ENCODE measurements around the gene TAF11L4. TPM values are rescaled to one million over a fixed set of nuclear protein-coding genes. Genes with fewer than 3 reads are reported as not detected.
"Not testable (repeated sequence)": the region's sequence is repeated elsewhere in the genome, so short reads cannot be mapped to it uniquely, and the experiment has no call there.

The TAF11L4 gene
- total and polyA plus RNA-seq, 5 donors, result not detected

DNA sequence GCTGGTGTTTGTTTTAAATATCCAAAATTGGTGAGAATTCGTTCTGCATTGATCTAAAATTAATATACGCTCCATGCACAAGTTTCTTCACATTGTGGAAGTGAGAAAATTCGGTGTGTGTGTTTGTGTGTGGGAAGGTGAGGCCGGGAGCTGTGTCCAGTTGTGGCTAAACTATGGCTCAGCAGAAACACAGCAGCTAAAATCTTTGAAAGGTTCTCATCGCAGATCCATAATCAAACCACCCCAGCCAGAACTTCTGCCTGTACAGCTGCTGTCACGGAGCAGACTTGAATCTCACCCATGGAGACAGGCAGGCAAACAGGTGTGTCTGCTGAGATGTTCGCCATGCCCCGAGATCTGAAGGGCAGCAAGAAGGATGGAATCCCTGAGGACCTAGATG is 23.7 kb upstream of the TAF11L4 start, which contains the start of gene TAF11L2:
TSS of gene TAF11L2 (plus strand) at position 301 of the 400 bp plus-strand sequence.
- H3K4me1 ChIP-seq (ENCODE audit: control insufficient read depth, insufficient read depth, low read length); H3K4me3 ChIP-seq (ENCODE audit: low read length); H3K27me3 ChIP-seq (ENCODE audit: control insufficient read depth, insufficient read depth); H3K9me3 ChIP-seq (ENCODE audit: control insufficient read depth, low read length); DNase-seq; ATAC-seq; H3K27ac ChIP-seq (ENCODE audit: low read length); intact Hi-C loops (cut with DNase I): not testable (repeated sequence)
- 82% methylated on average over 8 of the region's 8 CpGs for WGBS

DNA sequence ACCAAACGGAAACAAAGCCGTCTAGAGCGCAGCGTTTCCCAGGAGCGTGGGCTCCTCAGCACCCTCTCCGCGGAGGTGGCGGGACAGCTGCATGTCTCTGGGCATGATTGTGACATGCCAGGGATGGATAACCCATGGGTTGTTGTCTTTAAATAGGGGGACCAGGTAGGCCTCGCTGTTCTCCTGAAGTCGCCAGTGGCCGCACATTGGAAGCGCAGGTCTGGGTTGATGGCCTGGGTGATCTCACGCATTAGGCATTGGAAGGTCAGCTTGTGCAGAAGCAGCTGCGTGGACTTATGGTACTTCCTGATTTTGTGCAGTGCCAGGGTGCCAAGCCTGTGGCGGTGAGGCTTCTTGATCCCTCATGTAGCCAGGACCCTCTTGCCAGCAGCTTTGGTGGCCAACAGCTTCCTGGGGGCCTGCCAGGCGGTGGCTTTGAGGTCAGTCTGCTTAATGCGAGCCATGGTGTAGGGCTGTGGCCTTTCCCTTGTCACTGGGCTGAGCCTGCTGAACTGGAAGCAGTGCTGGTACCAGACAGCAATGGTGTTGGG is 9.8 kb upstream of the TAF11L4 start:
- DNase-seq, result no peak
- intact Hi-C loops (cut with DNase I), result no loop called here
- Histone ChIP-seq H3K4me1 (ENCODE audit: control insufficient read depth, insufficient read depth, low read length) (no peaks in the 10 kb centered on the region), H3K4me3 (ENCODE audit: low read length) (no peak overlapping the region), H3K9me3 (ENCODE audit: control insufficient read depth, low read length) (no peaks in the 10 kb centered on the region), H3K27ac (ENCODE audit: low read length) (no peak overlapping the region), H3K27me3 (ENCODE audit: control insufficient read depth, insufficient read depth) (no peaks in the 10 kb centered on the region)
- 93% methylated on average over 17 of the region's 17 CpGs for WGBS
- ATAC-seq, result no peak

DNA sequence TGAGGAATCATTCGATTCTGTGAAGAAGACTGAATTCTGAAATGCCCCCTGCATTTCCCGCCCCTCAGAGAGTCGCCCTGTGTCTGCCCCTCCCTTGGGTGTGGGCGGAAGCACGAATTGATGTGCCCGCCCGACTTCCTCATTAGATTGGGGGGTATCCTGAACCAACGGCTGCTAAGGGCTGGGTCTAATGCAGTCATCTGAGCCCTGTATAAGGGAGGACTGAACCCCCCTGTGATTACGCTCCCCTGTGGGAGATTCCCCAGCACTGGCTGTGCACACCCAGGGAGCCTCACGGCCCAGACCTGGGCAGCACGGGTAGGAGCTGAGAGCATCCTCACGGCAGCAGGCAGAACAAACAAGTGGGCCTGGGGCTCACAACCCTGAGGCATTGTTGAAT is 4.1 kb upstream of the TAF11L4 start:
- H3K27ac ChIP-seq (ENCODE audit: low read length); H3K4me1 ChIP-seq (ENCODE audit: control insufficient read depth, insufficient read depth, low read length); intact Hi-C loops (cut with DNase I); H3K9me3 ChIP-seq (ENCODE audit: control insufficient read depth, low read length); DNase-seq; ATAC-seq; H3K27me3 ChIP-seq (ENCODE audit: control insufficient read depth, insufficient read depth); H3K4me3 ChIP-seq (ENCODE audit: low read length): not testable (repeated sequence)
- 74% methylated on average over 8 of the region's 12 CpGs for WGBS

DNA sequence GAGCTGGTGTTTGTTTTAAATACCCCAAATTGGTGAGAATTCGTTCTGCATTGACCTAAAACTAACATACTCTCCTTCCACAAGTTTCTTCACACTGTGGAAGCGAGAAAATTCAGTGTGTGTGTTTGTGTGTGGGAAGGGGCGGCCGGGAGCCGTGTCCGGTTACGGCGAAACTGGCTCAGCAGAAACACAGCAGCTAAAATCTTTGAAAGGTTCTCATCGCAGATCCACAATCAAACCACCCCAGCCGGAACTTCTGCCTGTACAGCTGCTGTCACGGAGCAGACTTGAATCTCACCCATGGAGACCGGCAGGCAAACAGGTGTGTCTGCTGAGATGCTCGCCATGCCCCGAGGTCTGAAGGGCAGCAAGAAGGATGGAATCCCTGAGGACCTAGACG is 3.5 kb upstream of the TAF11L4 start, which contains the start of gene TAF11L3:
TSS of gene TAF11L3 (plus strand) at position 301 of the 400 bp plus-strand sequence.
- WGBS, result no CpG with 5 or more reads among the region's 15 CpGs
- ATAC-seq; H3K4me3 ChIP-seq (ENCODE audit: low read length); H3K27me3 ChIP-seq (ENCODE audit: control insufficient read depth, insufficient read depth); H3K4me1 ChIP-seq (ENCODE audit: control insufficient read depth, insufficient read depth, low read length); H3K9me3 ChIP-seq (ENCODE audit: control insufficient read depth, low read length); intact Hi-C loops (cut with DNase I); H3K27ac ChIP-seq (ENCODE audit: low read length); DNase-seq: not testable (repeated sequence)

DNA sequence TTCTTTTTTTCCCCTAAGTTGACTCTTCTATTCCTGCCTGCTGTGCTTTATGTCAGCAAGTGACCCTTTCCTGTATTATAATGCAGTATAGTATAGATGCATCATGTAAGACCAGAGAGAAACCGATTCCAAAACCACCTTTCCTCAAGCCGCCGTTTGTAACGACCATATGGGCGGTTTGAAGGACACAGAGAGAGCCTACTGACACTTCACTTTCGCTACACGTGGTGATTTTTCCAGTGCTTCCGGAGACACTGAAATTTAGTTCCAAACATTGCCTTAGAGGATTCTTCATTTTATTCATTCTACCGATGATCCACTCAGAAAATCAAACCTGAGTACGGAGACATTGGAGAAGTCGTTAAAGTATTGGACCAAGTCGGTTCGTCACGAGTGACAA is 2.1 kb upstream of the TAF11L4 start:
- H3K4me3 ChIP-seq (ENCODE audit: low read length); H3K27ac ChIP-seq (ENCODE audit: low read length); H3K9me3 ChIP-seq (ENCODE audit: control insufficient read depth, low read length); H3K27me3 ChIP-seq (ENCODE audit: control insufficient read depth, insufficient read depth); H3K4me1 ChIP-seq (ENCODE audit: control insufficient read depth, insufficient read depth, low read length); intact Hi-C loops (cut with DNase I); ATAC-seq: not testable (repeated sequence)
- peak in 1 of 3 donors; percentile 42 for DNase-seq
- WGBS, result 92% methylated on average over 8 of the region's 14 CpGs

DNA sequence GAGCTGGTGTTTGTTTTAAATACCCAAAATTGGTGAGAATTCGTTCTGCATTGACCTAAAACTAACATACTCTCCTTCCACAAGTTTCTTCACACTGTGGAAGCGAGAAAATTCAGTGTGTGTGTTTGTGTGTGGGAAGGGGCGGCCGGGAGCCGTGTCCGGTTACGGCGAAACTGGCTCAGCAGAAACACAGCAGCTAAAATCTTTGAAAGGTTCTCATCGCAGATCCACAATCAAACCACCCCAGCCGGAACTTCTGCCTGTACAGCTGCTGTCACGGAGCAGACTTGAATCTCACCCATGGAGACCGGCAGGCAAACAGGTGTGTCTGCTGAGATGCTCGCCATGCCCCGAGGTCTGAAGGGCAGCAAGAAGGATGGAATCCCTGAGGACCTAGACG is 3.3 kb downstream of the TAF11L4 start, which contains the start of gene TAF11L5:
TSS of gene TAF11L5 (plus strand) at position 301 of the 400 bp plus-strand sequence.
- H3K4me3 ChIP-seq (ENCODE audit: low read length); H3K9me3 ChIP-seq (ENCODE audit: control insufficient read depth, low read length); intact Hi-C loops (cut with DNase I); H3K27me3 ChIP-seq (ENCODE audit: control insufficient read depth, insufficient read depth); H3K27ac ChIP-seq (ENCODE audit: low read length); H3K4me1 ChIP-seq (ENCODE audit: control insufficient read depth, insufficient read depth, low read length); DNase-seq; ATAC-seq: not testable (repeated sequence)
- WGBS, result no CpG with 5 or more reads among the region's 15 CpGs

DNA sequence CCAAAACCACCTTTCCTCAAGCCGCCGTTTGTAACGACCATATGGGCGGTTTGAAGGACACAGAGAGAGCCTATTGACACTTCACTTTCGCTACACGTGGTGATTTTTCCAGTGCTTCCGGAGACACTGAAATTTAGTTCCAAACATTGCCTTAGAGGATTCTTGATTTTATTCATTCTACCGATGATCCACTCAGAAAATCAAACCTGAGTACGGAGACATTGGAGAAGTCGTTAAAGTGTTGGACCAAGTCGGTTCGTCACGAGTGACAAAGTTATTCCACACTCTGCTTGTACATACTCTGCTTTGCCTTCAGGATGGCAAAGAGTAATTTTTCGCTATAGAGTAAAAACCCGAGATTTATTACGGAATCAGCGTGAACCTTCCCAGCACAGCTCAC is 4.9 kb downstream of the TAF11L4 start:
- 92% methylated on average over 9 of the region's 17 CpGs for WGBS
- H3K9me3 ChIP-seq (ENCODE audit: control insufficient read depth, low read length); intact Hi-C loops (cut with DNase I); H3K27ac ChIP-seq (ENCODE audit: low read length); H3K4me1 ChIP-seq (ENCODE audit: control insufficient read depth, insufficient read depth, low read length); H3K4me3 ChIP-seq (ENCODE audit: low read length); DNase-seq; H3K27me3 ChIP-seq (ENCODE audit: control insufficient read depth, insufficient read depth); ATAC-seq: not testable (repeated sequence)

DNA sequence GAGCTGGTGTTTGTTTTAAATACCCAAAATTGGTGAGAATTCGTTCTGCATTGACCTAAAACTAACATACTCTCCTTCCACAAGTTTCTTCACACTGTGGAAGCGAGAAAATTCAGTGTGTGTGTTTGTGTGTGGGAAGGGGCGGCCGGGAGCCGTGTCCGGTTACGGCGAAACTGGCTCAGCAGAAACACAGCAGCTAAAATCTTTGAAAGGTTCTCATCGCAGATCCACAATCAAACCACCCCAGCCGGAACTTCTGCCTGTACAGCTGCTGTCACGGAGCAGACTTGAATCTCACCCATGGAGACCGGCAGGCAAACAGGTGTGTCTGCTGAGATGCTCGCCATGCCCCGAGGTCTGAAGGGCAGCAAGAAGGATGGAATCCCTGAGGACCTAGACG is 6.8 kb downstream of the TAF11L4 start, which contains the start of gene TAF11L6:
TSS of gene TAF11L6 (plus strand) at position 301 of the 400 bp plus-strand sequence.
- WGBS, result no CpG with 5 or more reads among the region's 15 CpGs
- H3K9me3 ChIP-seq (ENCODE audit: control insufficient read depth, low read length); H3K4me3 ChIP-seq (ENCODE audit: low read length); ATAC-seq; H3K27me3 ChIP-seq (ENCODE audit: control insufficient read depth, insufficient read depth); H3K4me1 ChIP-seq (ENCODE audit: control insufficient read depth, insufficient read depth, low read length); DNase-seq; intact Hi-C loops (cut with DNase I); H3K27ac ChIP-seq (ENCODE audit: low read length): not testable (repeated sequence)

Other genes with a start within 250 kb of the TAF11L4 start
- not detected for gene TAF11L2, start 23.6 kb upstream of the TAF11L4 start, total RNA-seq
- gene TAF11L2, start 23.6 kb upstream of the TAF11L4 start, polyA plus RNA-seq, result not detected
- not detected for gene TAF11L3, start 3.4 kb upstream of the TAF11L4 start, total RNA-seq
- not detected for gene TAF11L3, start 3.4 kb upstream of the TAF11L4 start, polyA plus RNA-seq
- gene TAF11L5, start 3.4 kb downstream of the TAF11L4 start, total RNA-seq, result not detected
- not detected for gene TAF11L5, start 3.4 kb downstream of the TAF11L4 start, polyA plus RNA-seq
- gene TAF11L6, start 6.9 kb downstream of the TAF11L4 start, total RNA-seq, result not detected
- gene TAF11L6, start 6.9 kb downstream of the TAF11L4 start, polyA plus RNA-seq, result not detected
- not detected for gene TAF11L7, start 64.0 kb downstream of the TAF11L4 start, total RNA-seq
- not detected for gene TAF11L7, start 64.0 kb downstream of the TAF11L4 start, polyA plus RNA-seq
- not detected for gene TAF11L8, start 69.2 kb downstream of the TAF11L4 start, total RNA-seq
- not detected for gene TAF11L8, start 69.2 kb downstream of the TAF11L4 start, polyA plus RNA-seq
- gene TAF11L9, start 72.6 kb downstream of the TAF11L4 start, total RNA-seq, result not detected
- gene TAF11L9, start 72.6 kb downstream of the TAF11L4 start, polyA plus RNA-seq, result not detected
- not detected for gene TAF11L10, start 76.0 kb downstream of the TAF11L4 start, total RNA-seq
- not detected for gene TAF11L10, start 76.0 kb downstream of the TAF11L4 start, polyA plus RNA-seq
- gene TAF11L11, start 82.4 kb downstream of the TAF11L4 start, total RNA-seq, result not detected
- not detected for gene TAF11L11, start 82.4 kb downstream of the TAF11L4 start, polyA plus RNA-seq
- gene TAF11L12, start 88.6 kb downstream of the TAF11L4 start, total RNA-seq, result not detected
- not detected for gene TAF11L12, start 88.6 kb downstream of the TAF11L4 start, polyA plus RNA-seq
- gene TAF11L13, start 110.3 kb downstream of the TAF11L4 start, total RNA-seq, result not detected
- gene TAF11L13, start 110.3 kb downstream of the TAF11L4 start, polyA plus RNA-seq, result not detected
- not detected for gene TAF11L14, start 112.7 kb downstream of the TAF11L4 start, total RNA-seq
- gene TAF11L14, start 112.7 kb downstream of the TAF11L4 start, polyA plus RNA-seq, result not detected